Measurements from ENCODE around the gene MPPE1.

MPPE1 gene

DNA sequence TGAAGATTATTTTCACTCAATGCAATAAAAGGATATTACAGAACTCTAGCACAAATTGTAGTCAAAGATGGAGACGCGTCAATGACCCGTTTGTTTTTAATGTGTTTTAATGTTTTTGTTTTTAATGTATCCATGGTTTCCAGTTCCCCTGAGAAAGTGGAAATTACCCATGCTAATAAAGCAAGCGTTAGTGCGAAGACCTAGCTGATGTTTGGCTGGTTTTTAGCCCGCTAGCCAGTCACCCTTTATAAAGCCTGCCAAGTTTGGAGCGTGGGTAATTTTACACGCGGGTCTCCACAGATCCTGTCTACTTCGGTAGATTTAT is 57.3 kb downstream of the MPPE1 start:
- H4K8ac ChIP-seq (ENCODE audit: low read depth, low read length) = no peak overlapping the region
- no peak overlapping the region for H2AK5ac ChIP-seq (ENCODE audit: low read depth, low read length)
- H4K91ac ChIP-seq (ENCODE audit: low read depth, low read length, poor library complexity) = no peak overlapping the region
- no peak overlapping the region for H3K23ac ChIP-seq (ENCODE audit: low read depth, low read length, poor library complexity)
- no peaks in the 10 kb centered on the region for H3K27me3 ChIP-seq (ENCODE audit: control insufficient read depth in 3 of 3, insufficient read depth in 3 of 3, low read depth in 1 of 3, low read length in 3 of 3)
- H3K4ac ChIP-seq (ENCODE audit: low read length) = no peak overlapping the region
- H3K4me2 ChIP-seq (ENCODE audit: insufficient read depth, low read length, poor library complexity, severe bottlenecking) = peak overlapping the region; percentile 71
- no CpG with 5 or more reads among the region's 10 CpGs for WGBS, 2 donors (ENCODE audit: extremely low coverage in 2 of 2, insufficient read length in 2 of 2, insufficient replicate concordance in 1 of 2)
- DNase-seq (ENCODE audit: low spot score) = no peak
- peak overlapping the region; percentile 7 to 88 for H3K4me3 ChIP-seq (ENCODE audit: low read length in 2 of 2)
- no peak overlapping the region for H2BK5ac ChIP-seq (ENCODE audit: low read length)
- no peak overlapping the region for H2BK12ac ChIP-seq (ENCODE audit: low read length)
- H3K36me3 ChIP-seq (replicated peaks in 1 of 2; ENCODE audit: control insufficient read depth in 2 of 2, insufficient read depth in 2 of 2, low read length in 2 of 2) = peaks cover 0 to 13% of the 10 kb centered on the region in 2 donors
- H3K9ac ChIP-seq (ENCODE audit: low read depth, low read length, poor library complexity) = no peak overlapping the region
- no peak overlapping the region for H3K18ac ChIP-seq (ENCODE audit: low read length)
- H2BK120ac ChIP-seq (ENCODE audit: low read depth, low read length) = no peak overlapping the region
- no peaks in the 10 kb centered on the region for H3K9me3 ChIP-seq (replicated peaks in 1 of 2; ENCODE audit: control insufficient read depth in 2 of 2, insufficient read depth in 1 of 2, low read depth in 1 of 2, low read length in 2 of 2)
- H3K27ac ChIP-seq (replicated peaks; ENCODE audit: low read length) = no peak overlapping the region
- H3K14ac ChIP-seq (ENCODE audit: low read length) = no peak overlapping the region
- peaks cover 7% of the 10 kb centered on the region for H3K79me1 ChIP-seq (ENCODE audit: low read depth, low read length)
- peak overlapping the region; percentile 86 for H2AFZ ChIP-seq (ENCODE audit: low read length)
- H3K4me1 ChIP-seq (ENCODE audit: control insufficient read depth in 2 of 2, insufficient read depth in 1 of 2, low read depth in 1 of 2, low read length in 2 of 2) = peaks cover 5 to 11% of the 10 kb centered on the region in 2 donors
- H2BK15ac ChIP-seq (ENCODE audit: low read length) = no peak overlapping the region

DNA sequence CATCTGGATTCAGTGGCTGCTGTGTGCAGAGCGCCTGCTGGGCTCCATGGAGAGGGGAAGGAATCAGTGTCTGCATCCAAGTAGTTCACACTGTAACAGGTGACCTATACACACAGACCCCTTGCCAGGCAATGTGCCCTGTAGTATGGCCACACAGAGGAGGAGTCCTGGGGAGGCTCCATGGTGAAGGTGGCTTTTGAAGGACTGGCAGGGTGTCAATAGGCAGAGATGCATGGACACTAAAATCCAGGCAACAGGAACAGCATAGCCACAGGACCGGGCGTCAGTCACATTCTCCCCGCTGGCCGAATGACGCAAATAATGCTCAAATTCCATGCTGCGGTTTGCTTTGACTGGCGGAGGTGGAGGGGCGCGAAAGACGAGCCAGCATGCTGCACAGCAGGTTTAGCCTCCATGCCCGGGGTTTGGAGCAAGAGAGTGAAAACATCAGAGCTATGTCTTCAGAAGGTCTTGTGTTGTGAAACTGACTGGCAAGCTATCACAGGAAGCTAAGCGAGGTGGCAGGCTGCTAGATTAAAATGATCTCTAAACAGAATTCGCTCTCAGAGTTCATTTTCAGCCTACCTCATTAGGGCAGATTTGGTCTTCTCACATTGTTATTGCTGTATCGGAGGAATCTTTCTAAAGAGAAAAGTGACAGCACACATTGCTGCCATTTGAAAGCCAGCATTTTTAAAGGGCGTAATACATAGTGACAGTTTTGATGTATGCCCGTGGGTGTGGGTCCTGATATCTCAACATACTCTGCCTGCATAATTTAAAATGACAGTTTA is 58.1 kb downstream of the MPPE1 start:
- H2AK5ac ChIP-seq (ENCODE audit: low read depth, low read length) = no peak overlapping the region
- WGBS, 2 donors (ENCODE audit: extremely low coverage in 2 of 2, insufficient read length in 2 of 2, insufficient replicate concordance in 1 of 2) = no CpG with 5 or more reads among the region's 17 CpGs
- H3K4me3 ChIP-seq (ENCODE audit: low read length in 2 of 2) = peak overlapping the region in 1 of 2 donors; percentile 88

DNA sequence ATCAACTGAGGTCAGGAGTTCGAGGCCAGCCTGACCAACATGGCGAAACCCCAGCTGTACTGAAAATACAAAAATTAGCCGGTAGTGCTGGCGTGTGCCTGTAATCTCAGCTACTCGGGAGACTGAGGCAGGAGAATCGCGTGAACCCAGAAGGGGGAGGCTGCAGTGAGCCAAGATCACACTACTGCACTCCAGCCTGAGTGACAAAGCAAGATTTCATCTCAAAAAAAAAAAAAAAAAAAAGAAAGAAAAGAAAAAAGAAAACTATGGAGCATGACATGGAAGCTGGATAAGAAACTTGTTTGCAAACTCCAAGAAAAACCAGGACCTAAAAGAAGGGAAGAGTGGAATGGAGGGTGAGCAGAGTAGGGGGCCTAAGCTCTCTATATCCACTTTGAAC is 58.8 kb downstream of the MPPE1 start:
- no peak overlapping the region for H4K91ac ChIP-seq (ENCODE audit: low read depth, low read length, poor library complexity)
- no peak overlapping the region for H3K4me2 ChIP-seq (ENCODE audit: insufficient read depth, low read length, poor library complexity, severe bottlenecking)
- H3K79me1 ChIP-seq (ENCODE audit: low read depth, low read length) = peaks cover 7% of the 10 kb centered on the region
- peaks cover 0 to 4% of the 10 kb centered on the region in 2 donors for H3K36me3 ChIP-seq (replicated peaks in 1 of 2; ENCODE audit: control insufficient read depth in 2 of 2, insufficient read depth in 2 of 2, low read length in 2 of 2)
- H3K4ac ChIP-seq (ENCODE audit: low read length) = no peak overlapping the region
- H2AFZ ChIP-seq (ENCODE audit: low read length) = peak overlapping the region; percentile 86
- WGBS, 2 donors (ENCODE audit: extremely low coverage in 2 of 2, insufficient read length in 2 of 2, insufficient replicate concordance in 1 of 2) = no CpG with 5 or more reads among the region's 7 CpGs
- H2BK12ac ChIP-seq (ENCODE audit: low read length) = no peak overlapping the region
- no peak overlapping the region for H3K14ac ChIP-seq (ENCODE audit: low read length)
- no peak overlapping the region for H3K18ac ChIP-seq (ENCODE audit: low read length)
- no peak overlapping the region for H2AK5ac ChIP-seq (ENCODE audit: low read depth, low read length)
- DNase-seq (ENCODE audit: low spot score) = no peak
- no peak overlapping the region for H2BK5ac ChIP-seq (ENCODE audit: low read length)
- no peak overlapping the region for H3K4me3 ChIP-seq (ENCODE audit: low read length in 2 of 2)
- no peaks in the 10 kb centered on the region for H3K9me3 ChIP-seq (replicated peaks in 1 of 2; ENCODE audit: control insufficient read depth in 2 of 2, insufficient read depth in 1 of 2, low read depth in 1 of 2, low read length in 2 of 2)
- peaks cover 5 to 11% of the 10 kb centered on the region in 2 donors for H3K4me1 ChIP-seq (ENCODE audit: control insufficient read depth in 2 of 2, insufficient read depth in 1 of 2, low read depth in 1 of 2, low read length in 2 of 2)
- H3K27ac ChIP-seq (replicated peaks; ENCODE audit: low read length) = no peak overlapping the region
- H3K23ac ChIP-seq (ENCODE audit: low read depth, low read length, poor library complexity) = no peak overlapping the region
- H2BK15ac ChIP-seq (ENCODE audit: low read length) = no peak overlapping the region
- H3K9ac ChIP-seq (ENCODE audit: low read depth, low read length, poor library complexity) = no peak overlapping the region
- H4K8ac ChIP-seq (ENCODE audit: low read depth, low read length) = no peak overlapping the region
- no peaks in the 10 kb centered on the region for H3K27me3 ChIP-seq (ENCODE audit: control insufficient read depth in 3 of 3, insufficient read depth in 3 of 3, low read depth in 1 of 3, low read length in 3 of 3)
- no peak overlapping the region for H2BK120ac ChIP-seq (ENCODE audit: low read depth, low read length)

More for the DNA sequence above, 58.1 kb downstream of the MPPE1 start:
- H2BK5ac ChIP-seq (ENCODE audit: low read length) = no peak overlapping the region
- peak overlapping the region; percentile 27 for H3K4me2 ChIP-seq (ENCODE audit: insufficient read depth, low read length, poor library complexity, severe bottlenecking)
- H2BK15ac ChIP-seq (ENCODE audit: low read length) = no peak overlapping the region
- H3K9me3 ChIP-seq (replicated peaks in 1 of 2; ENCODE audit: control insufficient read depth in 2 of 2, insufficient read depth in 1 of 2, low read depth in 1 of 2, low read length in 2 of 2) = no peaks in the 10 kb centered on the region
- H3K23ac ChIP-seq (ENCODE audit: low read depth, low read length, poor library complexity) = peak overlapping the region; percentile 19
- no peak overlapping the region for H4K8ac ChIP-seq (ENCODE audit: low read depth, low read length)
- no peak overlapping the region for H3K27ac ChIP-seq (replicated peaks; ENCODE audit: low read length)
- H2AFZ ChIP-seq (ENCODE audit: low read length) = peak overlapping the region; percentile 86
- no peaks in the 10 kb centered on the region for H3K27me3 ChIP-seq (ENCODE audit: control insufficient read depth in 3 of 3, insufficient read depth in 3 of 3, low read depth in 1 of 3, low read length in 3 of 3)
- H3K4me1 ChIP-seq (ENCODE audit: control insufficient read depth in 2 of 2, insufficient read depth in 1 of 2, low read depth in 1 of 2, low read length in 2 of 2) = peaks cover 5 to 11% of the 10 kb centered on the region in 2 donors
- no peak for DNase-seq (ENCODE audit: low spot score)
- no peak overlapping the region for H3K9ac ChIP-seq (ENCODE audit: low read depth, low read length, poor library complexity)
- peaks cover 0 to 9% of the 10 kb centered on the region in 2 donors for H3K36me3 ChIP-seq (replicated peaks in 1 of 2; ENCODE audit: control insufficient read depth in 2 of 2, insufficient read depth in 2 of 2, low read length in 2 of 2)
- H3K14ac ChIP-seq (ENCODE audit: low read length) = no peak overlapping the region
- H4K91ac ChIP-seq (ENCODE audit: low read depth, low read length, poor library complexity) = no peak overlapping the region
- H3K79me1 ChIP-seq (ENCODE audit: low read depth, low read length) = peaks cover 7% of the 10 kb centered on the region
- no peak overlapping the region for H3K4ac ChIP-seq (ENCODE audit: low read length)
- H2BK120ac ChIP-seq (ENCODE audit: low read depth, low read length) = no peak overlapping the region
- H2BK12ac ChIP-seq (ENCODE audit: low read length) = no peak overlapping the region
- peak overlapping the region; percentile 58 for H3K18ac ChIP-seq (ENCODE audit: low read length)

DNA sequence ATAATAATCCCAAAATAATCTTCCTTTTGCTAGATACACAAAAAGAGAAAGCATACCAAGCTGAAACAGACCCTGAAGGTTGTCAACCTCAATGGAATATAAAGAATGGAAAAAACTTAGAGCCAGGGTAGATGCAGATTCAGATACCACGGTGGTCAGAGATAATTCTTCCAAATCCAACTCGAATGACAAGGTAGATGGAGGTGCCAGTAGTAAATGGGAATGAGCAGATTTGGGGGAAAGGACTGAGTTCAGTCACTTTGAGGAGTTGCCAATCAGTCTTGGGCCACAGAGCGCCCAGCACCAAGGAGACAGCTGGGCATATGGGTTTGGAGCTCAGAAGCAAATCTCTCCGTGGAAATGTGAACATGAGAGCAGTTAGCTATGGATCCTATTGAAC is 60.3 kb downstream of the MPPE1 start:
- no peak for DNase-seq (ENCODE audit: low spot score)
- Histone ChIP-seq H3K9me3 (replicated peaks in 1 of 2; ENCODE audit: control insufficient read depth in 2 of 2, insufficient read depth in 1 of 2, low read depth in 1 of 2, low read length in 2 of 2) (no peaks in the 10 kb centered on the region), H2BK15ac (ENCODE audit: low read length) (no peak overlapping the region), H3K4me3 (ENCODE audit: low read length in 2 of 2) (no peak overlapping the region), H3K23ac (ENCODE audit: low read depth, low read length, poor library complexity) (no peak overlapping the region), H3K36me3 (replicated peaks in 1 of 2; ENCODE audit: control insufficient read depth in 2 of 2, insufficient read depth in 2 of 2, low read length in 2 of 2) (no peaks in the 10 kb centered on the region), H3K4me2 (ENCODE audit: insufficient read depth, low read length, poor library complexity, severe bottlenecking) (no peak overlapping the region), H2BK5ac (ENCODE audit: low read length) (no peak overlapping the region), H3K18ac (ENCODE audit: low read length) (no peak overlapping the region), H3K14ac (ENCODE audit: low read length) (no peak overlapping the region), H2BK12ac (ENCODE audit: low read length) (no peak overlapping the region), H4K91ac (ENCODE audit: low read depth, low read length, poor library complexity) (no peak overlapping the region), H4K8ac (ENCODE audit: low read depth, low read length) (no peak overlapping the region), H2AFZ (ENCODE audit: low read length) (no peak overlapping the region), H2BK120ac (ENCODE audit: low read depth, low read length) (no peak overlapping the region), H3K27ac (replicated peaks; ENCODE audit: low read length) (no peak overlapping the region), H3K4ac (ENCODE audit: low read length) (no peak overlapping the region), H3K79me1 (ENCODE audit: low read depth, low read length) (peaks cover 7% of the 10 kb centered on the region), H2AK5ac (ENCODE audit: low read depth, low read length) (no peak overlapping the region), H3K27me3 (ENCODE audit: control insufficient read depth in 3 of 3, insufficient read depth in 3 of 3, low read depth in 1 of 3, low read length in 3 of 3) (no peaks in the 10 kb centered on the region), H3K9ac (ENCODE audit: low read depth, low read length, poor library complexity) (no peak overlapping the region), H3K4me1 (ENCODE audit: control insufficient read depth in 2 of 2, insufficient read depth in 1 of 2, low read depth in 1 of 2, low read length in 2 of 2) (peaks cover 3 to 11% of the 10 kb centered on the region in 2 donors)
- no CpG with 5 or more reads among the region's 4 CpGs for WGBS, 2 donors (ENCODE audit: extremely low coverage in 2 of 2, insufficient read length in 2 of 2, insufficient replicate concordance in 1 of 2)

Data from neuronal stem cell (in vitro differentiated cells).